Hepatocyte (in vitro differentiated cells): Measurements from ENCODE around the gene TWF2.

Experiments
- CTCF ChIP-seq: fragments of 200-600 bp; sonication (generic); IDR thresholded peaks from 2 replicates; pipeline ENCODE4 v1.5.1; 2016; ENCODE audit warnings: antibody characterized with exemption, mild to moderate bottlenecking; ENCODE audit not compliant: poor library complexity
- EZH2phosphoT487 ChIP-seq: fragments of 200-600 bp; sonication (generic); IDR thresholded peaks from one replicate; pipeline ENCODE4 v1.6.1; 2018; ENCODE audit warnings: antibody characterized with exemption, mild to moderate bottlenecking, low read depth, moderate library complexity; ENCODE audit not compliant: unreplicated experiment, severe bottlenecking

GRCh38 chr3:52217409-52217805 is 21.6 kb downstream of the TWF2 start:
- no peak for TF ChIP-seq CTCF
- no peak for TF ChIP-seq EZH2phosphoT487
